ENCODE results near the gene CDC42BPB. TPM values are rescaled to one million over a fixed set of nuclear protein-coding genes. Genes with fewer than 3 reads are reported as not detected.
"Not testable (repeated sequence)": the region's sequence is repeated elsewhere in the genome, so short reads cannot be mapped to it uniquely, and the experiment has no call there.

The CDC42BPB gene
- total and polyA plus RNA-seq, 2 of the 13 experiments (the other 11 are each of a cell fraction or from before 2014, with no cell fraction given): 19.7 to 32.3 TPM

DNA sequence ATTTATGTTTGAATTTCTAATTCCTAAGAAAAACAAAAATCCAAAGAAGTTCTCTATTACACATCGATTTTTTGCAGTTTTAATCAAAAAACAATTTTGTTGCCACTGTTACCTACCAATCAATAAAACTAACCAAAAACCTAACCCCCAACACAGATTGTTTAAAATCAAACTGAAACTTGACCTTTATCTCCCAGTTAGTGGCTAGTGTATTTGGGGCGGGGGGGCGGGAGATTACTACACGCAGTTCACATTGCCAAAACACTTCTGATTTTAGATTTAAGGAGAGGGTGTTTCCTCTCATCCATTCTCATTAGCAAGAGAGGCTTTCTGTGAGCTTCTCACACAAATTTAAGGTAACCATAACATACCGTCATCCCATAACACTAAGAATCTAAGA lies 6.4 kb downstream of the CDC42BPB start (continued):
- TF ChIP-seq, protein P1, sequence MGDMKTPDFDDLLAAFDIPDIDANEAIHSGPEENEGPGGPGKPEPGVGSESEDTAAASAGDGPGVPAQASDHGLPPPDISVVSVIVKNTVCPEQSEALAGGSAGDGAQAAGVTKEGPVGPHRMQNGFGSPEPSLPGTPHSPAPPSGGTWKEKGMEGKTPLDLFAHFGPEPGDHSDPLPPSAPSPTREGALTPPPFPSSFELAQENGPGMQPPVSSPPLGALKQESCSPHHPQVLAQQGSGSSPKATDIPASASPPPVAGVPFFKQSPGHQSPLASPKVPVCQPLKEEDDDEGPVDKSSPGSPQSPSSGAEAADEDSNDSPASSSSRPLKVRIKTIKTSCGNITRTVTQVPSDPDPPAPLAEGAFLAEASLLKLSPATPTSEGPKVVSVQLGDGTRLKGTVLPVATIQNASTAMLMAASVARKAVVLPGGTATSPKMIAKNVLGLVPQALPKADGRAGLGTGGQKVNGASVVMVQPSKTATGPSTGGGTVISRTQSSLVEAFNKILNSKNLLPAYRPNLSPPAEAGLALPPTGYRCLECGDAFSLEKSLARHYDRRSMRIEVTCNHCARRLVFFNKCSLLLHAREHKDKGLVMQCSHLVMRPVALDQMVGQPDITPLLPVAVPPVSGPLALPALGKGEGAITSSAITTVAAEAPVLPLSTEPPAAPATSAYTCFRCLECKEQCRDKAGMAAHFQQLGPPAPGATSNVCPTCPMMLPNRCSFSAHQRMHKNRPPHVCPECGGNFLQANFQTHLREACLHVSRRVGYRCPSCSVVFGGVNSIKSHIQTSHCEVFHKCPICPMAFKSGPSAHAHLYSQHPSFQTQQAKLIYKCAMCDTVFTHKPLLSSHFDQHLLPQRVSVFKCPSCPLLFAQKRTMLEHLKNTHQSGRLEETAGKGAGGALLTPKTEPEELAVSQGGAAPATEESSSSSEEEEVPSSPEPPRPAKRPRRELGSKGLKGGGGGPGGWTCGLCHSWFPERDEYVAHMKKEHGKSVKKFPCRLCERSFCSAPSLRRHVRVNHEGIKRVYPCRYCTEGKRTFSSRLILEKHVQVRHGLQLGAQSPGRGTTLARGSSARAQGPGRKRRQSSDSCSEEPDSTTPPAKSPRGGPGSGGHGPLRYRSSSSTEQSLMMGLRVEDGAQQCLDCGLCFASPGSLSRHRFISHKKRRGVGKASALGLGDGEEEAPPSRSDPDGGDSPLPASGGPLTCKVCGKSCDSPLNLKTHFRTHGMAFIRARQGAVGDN (CRISPR knock-in tag; IDR thresholded peaks at IDR 0.05): no peak
- TF ChIP-seq ZNF367 (CRISPR knock-in tag; IDR thresholded peaks at IDR 0.05; ENCODE audit: borderline replicate concordance): no peak
- TF ChIP-seq PRMT3 (CRISPR knock-in tag; IDR thresholded peaks at IDR 0.05; ENCODE audit: borderline replicate concordance, low read depth): no peak
- TF ChIP-seq RORA (CRISPR knock-in tag; IDR thresholded peaks at IDR 0.05): no peak

DNA sequence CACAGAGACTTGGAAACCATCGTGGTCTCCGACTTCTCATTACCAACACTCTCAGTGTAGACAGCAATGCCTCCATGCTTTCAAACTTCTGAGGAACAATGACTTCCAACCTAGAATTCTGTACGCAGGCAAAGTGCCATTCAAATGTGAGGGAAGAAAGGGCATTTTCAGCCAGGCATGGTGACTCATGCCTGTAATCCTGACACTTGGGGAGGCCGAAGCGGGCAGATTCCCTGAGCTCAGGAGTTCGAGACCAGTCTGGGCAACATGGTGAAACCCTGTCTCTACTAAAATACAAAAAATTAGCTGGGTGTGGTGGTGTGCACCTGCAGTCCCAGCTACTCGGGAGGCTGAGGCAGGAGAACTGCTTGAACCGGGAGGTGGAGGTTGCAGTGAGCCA lies 9.9 kb downstream of the CDC42BPB start:
- H4K20me1 ChIP-seq (ENCODE audit: insufficient read depth, low read length): not testable (repeated sequence)

More for the DNA sequence above, 9.9 kb downstream of the CDC42BPB start:
- DNase-seq (ENCODE audit: low spot score); POLR2A ChIA-PET; H3K36me3 ChIP-seq (replicated peaks in 1 of 2; ENCODE audit: control insufficient read depth in 1 of 2, insufficient read depth in 2 of 2, low read length in 2 of 2); H3K27ac ChIP-seq (ENCODE audit: extremely low read length, insufficient read depth, low read length); intact Hi-C loops (cut with micrococcal nuclease; ENCODE audit: unreplicated experiment); H3K27me3 ChIP-seq (ENCODE audit: control insufficient read depth in 1 of 2, insufficient read depth in 2 of 2, low read length in 2 of 2); H2AFZ ChIP-seq (ENCODE audit: low read length); ATAC-seq; FAIRE-seq; in situ Hi-C loops (cut with HindIII; ENCODE audit: extremely low pct_ligation_motif_present, low pct_unique_long_range_greater_than_20kb); H3K9me3 ChIP-seq (ENCODE audit: low read length); H3K4me3 ChIP-seq (replicated peaks in 1 of 3; ENCODE audit: insufficient read depth in 1 of 3, low read depth in 2 of 3, low read length in 3 of 3); H3K9ac ChIP-seq (ENCODE audit: insufficient read depth, low read depth, low read length); CTCF ChIA-PET (ENCODE audit: low intra/inter-chr PET ratio, low total read pairs); BruUV-seq (replicated peaks); H3K4me2 ChIP-seq (ENCODE audit: low read depth, low read length): not testable (repeated sequence)
- H3K79me2 ChIP-seq (ENCODE audit: insufficient read depth, low read length): peaks cover 42% of the 10 kb centered on the region
- WGBS (ENCODE audit: low lambda C conversion rate): 94% methylated on average over 8 of the region's 8 CpGs
- peaks cover 11% of the 10 kb centered on the region for H3K4me1 ChIP-seq (ENCODE audit: insufficient read depth, low read length)
